ENCODE data around the gene TRPC4.

Gene TRPC4

GRCh38 chr13:37648609-37649008 is 221.0 kb downstream of the TRPC4 start:
- no peak overlapping the region for H3K4me3 ChIP-seq (ENCODE audit: low read depth in 1 of 2, low read length in 2 of 2)
- H3K4me1 ChIP-seq (ENCODE audit: control insufficient read depth in 1 of 2, insufficient read depth in 2 of 2, low read length in 2 of 2) = no peaks in the 10 kb centered on the region
- H3K9me3 ChIP-seq (ENCODE audit: control insufficient read depth in 1 of 2, low read length in 2 of 2) = no peaks in the 10 kb centered on the region
- H3K9ac ChIP-seq (ENCODE audit: low read depth in 1 of 2, low read length in 2 of 2) = no peak overlapping the region
- no peak overlapping the region for H3K27ac ChIP-seq (ENCODE audit: low read depth, low read length)
- H3K36me3 ChIP-seq (ENCODE audit: control insufficient read depth in 1 of 2, insufficient read depth in 2 of 2, low read length in 2 of 2) = no peaks in the 10 kb centered on the region
- no peaks in the 10 kb centered on the region for H3K27me3 ChIP-seq (ENCODE audit: control insufficient read depth in 1 of 2, insufficient read depth in 2 of 2, low read length in 2 of 2)

DNA sequence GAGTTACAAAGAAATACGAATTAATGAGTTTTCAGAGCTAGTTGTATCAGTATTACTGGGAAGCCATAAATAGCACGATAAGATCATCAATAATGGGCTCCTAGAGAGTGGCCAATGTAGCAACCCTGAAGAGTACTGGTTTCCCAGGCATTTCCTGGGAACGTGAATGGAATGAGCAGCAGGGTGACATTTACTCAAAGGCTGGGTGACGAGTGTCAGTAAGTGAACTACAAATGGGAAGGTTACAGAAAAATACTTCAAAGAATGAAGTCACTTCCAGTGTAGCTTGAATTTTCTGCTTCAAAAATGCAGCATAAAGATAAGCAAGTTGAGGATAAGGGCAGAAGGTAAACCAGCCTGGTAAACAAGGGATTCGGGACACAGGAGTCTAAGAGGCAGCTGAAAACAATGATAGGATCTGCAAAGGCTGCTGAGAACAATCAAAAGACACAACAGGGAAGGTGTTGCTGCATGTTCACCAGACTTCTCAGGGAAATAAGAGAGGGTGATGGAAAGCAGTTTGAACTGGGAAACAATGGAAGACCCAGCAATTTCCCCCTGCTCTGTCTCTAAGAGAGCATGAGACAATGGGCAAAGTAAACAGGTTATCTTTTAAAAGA is 222.4 kb downstream of the TRPC4 start:
- H3K9me3 ChIP-seq (ENCODE audit: control insufficient read depth in 1 of 2, low read length in 2 of 2) = no peaks in the 10 kb centered on the region
- H3K4me3 ChIP-seq (ENCODE audit: low read depth in 1 of 2, low read length in 2 of 2) = no peak overlapping the region
- no peaks in the 10 kb centered on the region for H3K36me3 ChIP-seq (ENCODE audit: control insufficient read depth in 1 of 2, insufficient read depth in 2 of 2, low read length in 2 of 2)
- H3K27ac ChIP-seq (ENCODE audit: low read depth, low read length) = no peak overlapping the region
- H3K27me3 ChIP-seq (ENCODE audit: control insufficient read depth in 1 of 2, insufficient read depth in 2 of 2, low read length in 2 of 2) = no peaks in the 10 kb centered on the region
- H3K4me1 ChIP-seq (ENCODE audit: control insufficient read depth in 1 of 2, insufficient read depth in 2 of 2, low read length in 2 of 2) = no peaks in the 10 kb centered on the region
- H3K9ac ChIP-seq (ENCODE audit: low read depth in 1 of 2, low read length in 2 of 2) = no peak overlapping the region

- Histone ChIP-seq H3K4me3 (ENCODE audit: low read depth in 1 of 2, low read length in 2 of 2) (no peak overlapping the region), H3K27ac (ENCODE audit: low read depth, low read length) (no peak overlapping the region), H3K9me3 (ENCODE audit: control insufficient read depth in 1 of 2, low read length in 2 of 2) (no peaks in the 10 kb centered on the region), H3K9ac (ENCODE audit: low read depth in 1 of 2, low read length in 2 of 2) (no peak overlapping the region), H3K4me1 (ENCODE audit: control insufficient read depth in 1 of 2, insufficient read depth in 2 of 2, low read length in 2 of 2) (no peaks in the 10 kb centered on the region), H3K27me3 (ENCODE audit: control insufficient read depth in 1 of 2, insufficient read depth in 2 of 2, low read length in 2 of 2) (no peaks in the 10 kb centered on the region), H3K36me3 (ENCODE audit: control insufficient read depth in 1 of 2, insufficient read depth in 2 of 2, low read length in 2 of 2) (no peaks in the 10 kb centered on the region)
Observed at GRCh38 chr13:37646531-37646930, 223.0 kb downstream of the TRPC4 start.

GRCh38 chr13:37645181-37645740 is 224.3 kb downstream of the TRPC4 start:
- H3K9ac ChIP-seq (ENCODE audit: low read depth in 1 of 2, low read length in 2 of 2) = no peak overlapping the region
- no peak overlapping the region for H3K27ac ChIP-seq (ENCODE audit: low read depth, low read length)
- no peaks in the 10 kb centered on the region for H3K27me3 ChIP-seq (ENCODE audit: control insufficient read depth in 1 of 2, insufficient read depth in 2 of 2, low read length in 2 of 2)
- H3K4me1 ChIP-seq (ENCODE audit: control insufficient read depth in 1 of 2, insufficient read depth in 2 of 2, low read length in 2 of 2) = no peaks in the 10 kb centered on the region
- no peaks in the 10 kb centered on the region for H3K9me3 ChIP-seq (ENCODE audit: control insufficient read depth in 1 of 2, low read length in 2 of 2)
- H3K4me3 ChIP-seq (ENCODE audit: low read depth in 1 of 2, low read length in 2 of 2) = no peak overlapping the region
- H3K36me3 ChIP-seq (ENCODE audit: control insufficient read depth in 1 of 2, insufficient read depth in 2 of 2, low read length in 2 of 2) = no peaks in the 10 kb centered on the region

DNA sequence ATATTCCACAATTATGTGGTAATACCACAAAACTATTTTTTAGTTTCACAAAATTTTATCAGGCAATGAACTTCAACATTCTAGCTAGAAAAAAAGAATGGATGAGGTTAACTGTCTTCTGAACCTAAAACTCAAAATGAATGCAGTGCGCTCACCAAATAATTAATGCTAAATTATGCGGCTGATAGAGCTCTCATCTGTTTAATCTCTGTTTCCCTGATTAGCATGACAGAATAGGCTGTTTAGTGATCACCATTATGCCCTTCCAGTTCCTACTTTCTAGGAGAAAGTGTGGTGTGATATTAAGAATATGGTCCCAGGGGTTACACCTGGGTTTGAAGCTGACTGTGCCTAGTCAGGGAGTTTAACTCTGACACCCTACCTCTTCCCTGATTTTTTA is 228.2 kb downstream of the TRPC4 start:
- H3K9me3 ChIP-seq (ENCODE audit: control insufficient read depth in 1 of 2, low read length in 2 of 2) = no peaks in the 10 kb centered on the region
- H3K27me3 ChIP-seq (ENCODE audit: control insufficient read depth in 1 of 2, insufficient read depth in 2 of 2, low read length in 2 of 2) = no peaks in the 10 kb centered on the region
- no peaks in the 10 kb centered on the region for H3K4me1 ChIP-seq (ENCODE audit: control insufficient read depth in 1 of 2, insufficient read depth in 2 of 2, low read length in 2 of 2)
- H3K27ac ChIP-seq (ENCODE audit: low read depth, low read length) = no peak overlapping the region
- no peak overlapping the region for H3K4me3 ChIP-seq (ENCODE audit: low read depth in 1 of 2, low read length in 2 of 2)
- H3K36me3 ChIP-seq (ENCODE audit: control insufficient read depth in 1 of 2, insufficient read depth in 2 of 2, low read length in 2 of 2) = no peaks in the 10 kb centered on the region
- H3K9ac ChIP-seq (ENCODE audit: low read depth in 1 of 2, low read length in 2 of 2) = no peak overlapping the region

DNA sequence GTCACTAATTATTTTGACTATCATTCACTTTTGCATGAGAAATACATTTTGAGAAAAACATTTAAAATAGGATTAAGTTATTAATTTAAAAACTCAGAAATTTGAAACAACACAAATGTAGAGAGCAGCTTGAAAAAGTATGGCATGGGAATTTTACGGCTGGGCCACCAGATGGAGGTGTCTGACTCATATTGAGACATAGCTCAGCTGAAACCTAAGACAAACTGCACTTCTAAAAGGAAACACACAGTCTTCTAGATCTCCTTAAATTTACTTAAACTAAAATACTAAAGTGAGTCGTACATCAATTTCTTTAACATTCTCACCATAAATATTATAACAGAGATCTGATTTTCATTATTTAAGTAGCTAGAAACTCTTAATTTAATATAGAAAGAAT is 229.1 kb downstream of the TRPC4 start:
- H3K9ac ChIP-seq (ENCODE audit: low read depth in 1 of 2, low read length in 2 of 2) = no peak overlapping the region
- H3K27ac ChIP-seq (ENCODE audit: low read depth, low read length) = no peak overlapping the region
- H3K4me3 ChIP-seq (ENCODE audit: low read depth in 1 of 2, low read length in 2 of 2) = no peak overlapping the region
- H3K27me3 ChIP-seq (ENCODE audit: control insufficient read depth in 1 of 2, insufficient read depth in 2 of 2, low read length in 2 of 2) = no peaks in the 10 kb centered on the region
- H3K36me3 ChIP-seq (ENCODE audit: control insufficient read depth in 1 of 2, insufficient read depth in 2 of 2, low read length in 2 of 2) = no peaks in the 10 kb centered on the region
- H3K9me3 ChIP-seq (ENCODE audit: control insufficient read depth in 1 of 2, low read length in 2 of 2) = no peaks in the 10 kb centered on the region
- no peaks in the 10 kb centered on the region for H3K4me1 ChIP-seq (ENCODE audit: control insufficient read depth in 1 of 2, insufficient read depth in 2 of 2, low read length in 2 of 2)

- H3K9ac ChIP-seq (ENCODE audit: low read depth in 1 of 2, low read length in 2 of 2) = no peak overlapping the region
- no peak overlapping the region for H3K4me3 ChIP-seq (ENCODE audit: low read depth in 1 of 2, low read length in 2 of 2)
- no peaks in the 10 kb centered on the region for H3K4me1 ChIP-seq (ENCODE audit: control insufficient read depth in 1 of 2, insufficient read depth in 2 of 2, low read length in 2 of 2)
- no peaks in the 10 kb centered on the region for H3K36me3 ChIP-seq (ENCODE audit: control insufficient read depth in 1 of 2, insufficient read depth in 2 of 2, low read length in 2 of 2)
- H3K27me3 ChIP-seq (ENCODE audit: control insufficient read depth in 1 of 2, insufficient read depth in 2 of 2, low read length in 2 of 2) = no peaks in the 10 kb centered on the region
- H3K9me3 ChIP-seq (ENCODE audit: control insufficient read depth in 1 of 2, low read length in 2 of 2) = no peaks in the 10 kb centered on the region
- H3K27ac ChIP-seq (ENCODE audit: low read depth, low read length) = no peak overlapping the region
Observed at GRCh38 chr13:37636701-37637100, 232.9 kb downstream of the TRPC4 start.

GRCh38 chr13:37632294-37632693 is 237.3 kb downstream of the TRPC4 start:
- Histone ChIP-seq H3K27ac (ENCODE audit: low read depth, low read length) (no peak overlapping the region), H3K9me3 (ENCODE audit: control insufficient read depth in 1 of 2, low read length in 2 of 2) (no peaks in the 10 kb centered on the region), H3K4me3 (ENCODE audit: low read depth in 1 of 2, low read length in 2 of 2) (no peak overlapping the region), H3K36me3 (ENCODE audit: control insufficient read depth in 1 of 2, insufficient read depth in 2 of 2, low read length in 2 of 2) (no peaks in the 10 kb centered on the region), H3K27me3 (ENCODE audit: control insufficient read depth in 1 of 2, insufficient read depth in 2 of 2, low read length in 2 of 2) (no peaks in the 10 kb centered on the region), H3K4me1 (ENCODE audit: control insufficient read depth in 1 of 2, insufficient read depth in 2 of 2, low read length in 2 of 2) (no peaks in the 10 kb centered on the region), H3K9ac (ENCODE audit: low read depth in 1 of 2, low read length in 2 of 2) (no peak overlapping the region)

DNA sequence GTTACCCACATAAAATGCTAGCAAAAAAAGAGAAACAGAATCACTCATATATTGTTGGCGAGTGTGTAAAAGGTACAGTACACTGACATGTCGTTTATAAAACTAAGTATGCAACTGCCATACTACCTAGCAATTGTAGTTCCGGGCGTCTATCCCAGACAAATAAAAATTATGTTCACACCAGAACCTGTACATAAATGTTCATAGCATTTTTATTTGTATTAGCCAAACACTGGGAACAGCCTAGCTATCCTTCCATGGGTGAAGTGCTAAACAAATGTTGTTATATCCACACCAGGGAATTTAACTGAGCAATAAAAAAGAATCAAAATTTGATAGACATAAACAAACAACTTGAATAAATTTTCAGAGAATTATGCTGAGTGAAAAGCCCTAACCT is 242.1 kb downstream of the TRPC4 start:
- Histone ChIP-seq H3K9me3 (ENCODE audit: control insufficient read depth in 1 of 2, low read length in 2 of 2) (no peaks in the 10 kb centered on the region), H3K4me3 (ENCODE audit: low read depth in 1 of 2, low read length in 2 of 2) (no peak overlapping the region), H3K27ac (ENCODE audit: low read depth, low read length) (no peak overlapping the region), H3K4me1 (ENCODE audit: control insufficient read depth in 1 of 2, insufficient read depth in 2 of 2, low read length in 2 of 2) (no peaks in the 10 kb centered on the region), H3K9ac (ENCODE audit: low read depth in 1 of 2, low read length in 2 of 2) (no peak overlapping the region), H3K27me3 (ENCODE audit: control insufficient read depth in 1 of 2, insufficient read depth in 2 of 2, low read length in 2 of 2) (no peaks in the 10 kb centered on the region), H3K36me3 (ENCODE audit: control insufficient read depth in 1 of 2, insufficient read depth in 2 of 2, low read length in 2 of 2) (no peaks in the 10 kb centered on the region)

DNA sequence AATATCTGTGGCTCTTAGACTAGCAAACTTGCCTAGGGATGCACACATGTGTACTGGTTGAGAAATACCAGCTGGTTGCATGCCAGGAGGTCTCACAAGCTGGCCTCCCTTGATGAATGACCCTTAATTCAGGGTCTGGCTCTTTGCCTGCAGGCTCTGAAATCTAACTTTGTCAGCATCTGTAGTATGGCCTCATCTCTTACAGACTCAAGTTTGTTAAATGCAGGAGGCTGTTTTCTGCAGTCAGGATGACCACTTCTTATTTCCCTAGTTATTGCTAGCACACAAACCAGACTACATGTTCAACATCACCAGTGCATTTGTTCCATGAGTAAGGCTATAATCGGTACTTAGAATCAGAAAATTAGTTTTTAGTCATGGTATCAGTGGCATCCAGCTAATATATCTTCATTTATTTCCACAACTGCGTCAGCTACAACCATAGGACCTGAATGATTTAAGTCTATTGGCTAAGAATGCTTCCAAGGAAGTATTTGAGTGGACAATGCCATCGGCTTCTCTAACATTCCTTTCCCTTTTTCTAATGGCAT is 247.7 kb downstream of the TRPC4 start:
- Histone ChIP-seq H3K9ac (ENCODE audit: low read depth in 1 of 2, low read length in 2 of 2) (no peak overlapping the region), H3K4me1 (ENCODE audit: control insufficient read depth in 1 of 2, insufficient read depth in 2 of 2, low read length in 2 of 2) (no peaks in the 10 kb centered on the region), H3K9me3 (ENCODE audit: control insufficient read depth in 1 of 2, low read length in 2 of 2) (no peaks in the 10 kb centered on the region), H3K36me3 (ENCODE audit: control insufficient read depth in 1 of 2, insufficient read depth in 2 of 2, low read length in 2 of 2) (no peaks in the 10 kb centered on the region), H3K4me3 (ENCODE audit: low read depth in 1 of 2, low read length in 2 of 2) (no peak overlapping the region), H3K27me3 (ENCODE audit: control insufficient read depth in 1 of 2, insufficient read depth in 2 of 2, low read length in 2 of 2) (no peaks in the 10 kb centered on the region), H3K27ac (ENCODE audit: low read depth, low read length) (no peak overlapping the region)

Data from duodenal mucosa (tissue), 2 donors.